Neuron (in vitro differentiated cells): Measurements from ENCODE around the gene MSANTD3.
A peak's percentile ranks its signal among the peaks of the same experiment; 100 is the strongest.
"Not testable (repeated sequence)": the region's sequence is repeated elsewhere in the genome, so short reads cannot be mapped to it uniquely, and the experiment has no call there.

Experiments
- H2AFZ ChIP-seq: one replicate; pipeline ENCODE4 v1.6.1; 2013; ENCODE audit warnings: low read depth, mild to moderate bottlenecking, inconsistent platforms, low read length, moderate library complexity
- H3K27me3 ChIP-seq: one replicate; pipeline ENCODE4 v1.6.1; 2013; ENCODE audit warnings: low read length; ENCODE audit not compliant: insufficient read depth
- H3K36me3 ChIP-seq: one replicate; pipeline ENCODE4 v1.6.1; 2013; ENCODE audit warnings: low read length; ENCODE audit not compliant: insufficient read depth
- H3K4me1 ChIP-seq: one replicate; pipeline ENCODE4 v1.6.1; 2013; ENCODE audit warnings: low read length; ENCODE audit not compliant: insufficient read depth
- H3K4me3 ChIP-seq: 2 replicates; pipeline ENCODE4 v1.5.1; 2013; ENCODE audit warnings: mild to moderate bottlenecking, low read length, moderate library complexity
- H3K9me3 ChIP-seq: one replicate; pipeline ENCODE4 v1.6.1; 2013; ENCODE audit warnings: low read length

The MSANTD3 gene

DNA sequence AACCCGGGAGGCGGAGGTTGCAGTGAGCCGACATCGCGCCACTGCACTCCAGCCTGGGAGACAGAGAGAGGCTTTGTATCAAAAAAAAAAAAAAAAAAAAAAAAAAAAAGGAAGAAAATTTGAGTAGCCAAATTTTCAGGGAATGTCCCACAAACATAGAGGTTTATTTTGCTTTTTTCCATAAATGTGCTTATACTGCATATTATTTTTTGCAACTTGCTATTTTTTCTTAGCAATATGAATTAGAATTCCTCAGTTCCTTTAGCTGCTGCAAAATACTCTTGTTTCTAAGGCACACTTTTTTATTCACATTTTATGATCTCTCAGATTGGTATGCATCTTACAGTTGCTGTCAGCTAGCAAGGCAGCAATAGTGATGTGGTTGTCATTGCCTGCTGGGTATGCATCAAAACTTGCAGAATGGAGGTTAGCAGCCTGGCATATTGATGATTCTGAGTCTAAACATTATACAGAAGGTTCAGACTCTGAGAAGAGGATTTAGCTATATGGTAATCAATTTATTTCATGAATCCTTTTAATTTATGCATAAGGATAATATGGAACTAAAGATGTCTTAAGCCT is 13.0 kb upstream of the MSANTD3 start:
- Histone ChIP-seq H3K36me3 (no peaks in the 10 kb centered on the region), H3K4me3 (no peak overlapping the region), H3K27me3 (no peaks in the 10 kb centered on the region), H2AFZ (no peak overlapping the region), H3K9me3 (no peaks in the 10 kb centered on the region), H3K4me1 (no peaks in the 10 kb centered on the region)

DNA sequence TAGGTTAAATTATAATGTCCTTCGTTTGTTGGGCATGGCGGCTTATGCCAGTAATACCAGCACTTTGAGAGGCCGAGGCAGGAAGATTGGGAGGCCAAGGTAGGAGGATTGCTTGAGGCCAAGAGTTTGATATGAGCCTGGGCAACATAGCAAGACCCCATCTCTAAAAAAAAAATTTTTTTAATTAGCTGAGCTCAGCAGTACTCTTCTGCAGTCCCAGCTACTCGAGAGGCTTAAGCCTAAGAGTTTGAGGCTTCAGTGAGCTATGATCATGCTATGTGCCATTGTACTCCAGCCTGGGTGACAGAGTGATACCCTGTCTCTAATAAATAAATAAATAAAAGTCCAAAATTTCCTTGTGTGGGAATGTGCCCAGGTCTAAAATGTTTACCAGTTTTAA is 9.1 kb upstream of the MSANTD3 start:
- no peaks in the 10 kb centered on the region for H3K4me1 ChIP-seq
- no peak overlapping the region for H2AFZ ChIP-seq
- H3K4me3 ChIP-seq, result no peak overlapping the region
- H3K36me3 ChIP-seq, result no peaks in the 10 kb centered on the region
- no peaks in the 10 kb centered on the region for H3K27me3 ChIP-seq
- H3K9me3 ChIP-seq, result no peaks in the 10 kb centered on the region

DNA sequence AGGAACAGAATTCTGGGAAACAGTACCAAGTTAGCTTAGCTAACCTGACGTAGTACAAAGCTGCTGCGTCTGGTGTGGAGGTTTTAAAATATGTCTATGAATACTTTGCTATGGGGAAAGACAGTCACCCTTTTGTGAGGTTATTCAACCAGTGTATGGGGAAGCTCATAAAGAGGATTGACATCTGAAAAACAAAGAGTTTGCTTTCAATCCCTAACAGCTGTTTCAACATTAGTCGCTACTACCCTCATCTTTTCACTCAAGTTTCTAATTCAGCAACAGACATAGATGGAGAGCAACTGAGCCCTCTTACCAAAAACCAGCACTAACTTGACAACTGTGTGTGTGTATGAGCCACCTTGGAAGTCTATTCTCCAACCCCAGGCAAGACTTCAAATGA is 7.8 kb upstream of the MSANTD3 start:
- Histone ChIP-seq H3K9me3 (no peaks in the 10 kb centered on the region), H3K4me3 (no peak overlapping the region), H3K36me3 (no peaks in the 10 kb centered on the region), H3K4me1 (no peaks in the 10 kb centered on the region), H2AFZ (no peak overlapping the region), H3K27me3 (no peaks in the 10 kb centered on the region)

DNA sequence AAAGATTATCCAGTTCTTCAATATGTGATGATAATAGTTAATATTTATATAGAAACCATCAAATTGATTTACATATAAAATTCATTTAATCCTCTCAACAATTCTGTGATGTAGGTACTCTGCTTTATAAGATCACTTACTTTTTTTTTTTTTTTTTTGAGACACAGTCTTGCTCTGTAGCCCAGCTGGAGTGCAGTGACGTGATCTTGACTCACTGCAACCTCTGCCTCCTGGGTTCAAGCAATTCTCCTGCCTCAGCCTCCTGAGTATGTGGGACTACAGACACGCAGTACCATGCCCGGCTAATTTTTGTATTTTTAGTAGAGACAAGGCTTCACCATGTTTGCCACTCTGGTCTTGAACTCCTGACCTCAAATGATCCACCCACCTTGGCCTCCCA is 5.8 kb upstream of the MSANTD3 start:
- H3K4me3 ChIP-seq, H3K4me1 ChIP-seq: not testable (repeated sequence)

DNA sequence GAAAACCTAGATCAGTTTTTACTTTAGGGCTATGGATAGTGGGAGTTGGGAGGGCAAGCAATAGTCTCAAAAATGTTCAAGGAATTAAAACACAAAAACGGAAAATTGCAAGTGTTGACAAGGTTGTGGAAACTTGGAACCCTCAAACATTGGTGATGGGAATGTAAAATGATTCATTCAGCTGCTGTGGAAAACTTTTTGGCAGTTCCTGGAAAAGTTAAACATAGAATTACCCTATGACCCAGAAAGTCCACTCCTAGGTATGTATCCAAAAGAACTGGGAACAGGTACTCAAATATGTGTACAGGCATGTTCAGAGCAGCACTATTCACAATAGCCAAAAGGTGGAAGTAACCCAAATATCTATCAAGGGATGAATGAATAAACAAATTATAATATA is 1.2 kb upstream of the MSANTD3 start:
- H3K4me3 ChIP-seq, result peak overlapping the region; percentile 59
- H3K27me3 ChIP-seq, result no peaks in the 10 kb centered on the region
- H3K4me1 ChIP-seq, result peaks cover 19% of the 10 kb centered on the region
- peak overlapping the region; percentile 96 for H2AFZ ChIP-seq
- peaks cover 2% of the 10 kb centered on the region for H3K36me3 ChIP-seq
- H3K9me3 ChIP-seq, result no peaks in the 10 kb centered on the region

More for the DNA sequence above, 5.8 kb upstream of the MSANTD3 start:
- not testable (repeated sequence) for H2AFZ ChIP-seq, H3K27me3 ChIP-seq, H3K36me3 ChIP-seq, H3K9me3 ChIP-seq

DNA sequence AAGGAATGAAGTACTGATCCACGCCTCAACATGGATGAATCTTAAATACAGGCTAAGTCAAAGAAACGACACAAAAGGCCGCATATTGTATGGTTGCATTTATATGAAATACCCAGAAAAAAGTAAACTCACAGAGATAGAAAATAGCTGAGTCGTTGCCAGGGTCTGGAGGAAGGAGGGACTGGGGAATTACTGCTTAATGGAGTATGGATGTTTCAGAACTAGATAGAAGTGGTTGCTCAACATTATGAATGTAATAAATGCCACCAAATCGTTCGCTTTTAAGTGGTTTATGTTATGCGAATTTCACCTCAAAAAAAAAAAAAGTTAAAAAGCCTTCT is 784 bp upstream of the MSANTD3 start:
- peaks cover 2% of the 10 kb centered on the region for H3K36me3 ChIP-seq
- peak overlapping the region; percentile 59 for H3K4me3 ChIP-seq
- H3K27me3 ChIP-seq, result no peaks in the 10 kb centered on the region
- peak overlapping the region; percentile 96 for H2AFZ ChIP-seq
- no peaks in the 10 kb centered on the region for H3K9me3 ChIP-seq
- H3K4me1 ChIP-seq, result peaks cover 19% of the 10 kb centered on the region

DNA sequence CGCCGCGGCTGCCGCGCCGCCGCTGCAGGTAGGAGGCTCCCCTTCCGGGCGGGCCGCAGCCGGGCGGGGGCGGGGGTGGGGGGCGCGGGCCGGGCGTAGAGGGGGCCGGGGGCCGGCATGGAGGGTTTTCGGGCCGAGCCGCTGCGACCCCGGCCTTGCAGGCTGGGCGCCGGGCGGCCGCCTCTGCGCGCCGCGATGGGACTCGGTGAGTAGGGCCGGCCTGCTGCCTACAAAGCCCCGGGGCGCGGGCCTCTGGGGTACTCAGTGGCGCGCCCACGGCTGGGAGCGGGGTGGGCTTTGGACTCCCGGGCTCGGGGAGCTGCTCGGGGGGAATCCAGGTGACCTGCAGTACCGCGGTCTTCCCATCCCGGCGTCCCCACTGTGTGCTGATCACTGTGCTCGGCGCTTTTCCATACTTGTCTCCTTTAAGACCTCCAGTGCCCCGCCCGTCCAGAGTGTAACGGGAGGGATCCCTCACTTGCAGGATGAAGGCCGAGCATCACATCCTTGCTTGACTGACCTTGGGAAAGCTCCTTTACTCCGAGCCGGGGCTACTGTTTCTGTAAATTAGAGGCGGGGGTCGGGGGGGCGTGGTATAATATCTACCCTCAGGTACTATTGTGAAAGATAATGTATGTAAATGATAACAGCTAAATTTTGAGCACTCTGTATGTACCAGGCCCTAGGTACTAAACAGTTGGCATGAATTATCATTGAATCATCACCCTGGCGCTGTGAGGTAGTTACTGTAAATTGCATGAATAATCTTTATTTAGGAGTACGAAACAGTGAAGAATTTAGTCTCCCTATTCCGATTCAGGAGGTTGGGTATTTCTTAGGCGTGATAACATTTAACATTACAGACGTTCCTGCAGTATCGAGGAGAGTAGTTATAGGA is 672 bp downstream of the MSANTD3 start:
- Histone ChIP-seq H3K27me3 (no peaks in the 10 kb centered on the region), H3K9me3 (no peaks in the 10 kb centered on the region), H3K4me1 (peaks cover 19% of the 10 kb centered on the region), H2AFZ (peak overlapping the region; percentile 56), H3K36me3 (peaks cover 4% of the 10 kb centered on the region), H3K4me3 (peak overlapping the region; percentile 90)

DNA sequence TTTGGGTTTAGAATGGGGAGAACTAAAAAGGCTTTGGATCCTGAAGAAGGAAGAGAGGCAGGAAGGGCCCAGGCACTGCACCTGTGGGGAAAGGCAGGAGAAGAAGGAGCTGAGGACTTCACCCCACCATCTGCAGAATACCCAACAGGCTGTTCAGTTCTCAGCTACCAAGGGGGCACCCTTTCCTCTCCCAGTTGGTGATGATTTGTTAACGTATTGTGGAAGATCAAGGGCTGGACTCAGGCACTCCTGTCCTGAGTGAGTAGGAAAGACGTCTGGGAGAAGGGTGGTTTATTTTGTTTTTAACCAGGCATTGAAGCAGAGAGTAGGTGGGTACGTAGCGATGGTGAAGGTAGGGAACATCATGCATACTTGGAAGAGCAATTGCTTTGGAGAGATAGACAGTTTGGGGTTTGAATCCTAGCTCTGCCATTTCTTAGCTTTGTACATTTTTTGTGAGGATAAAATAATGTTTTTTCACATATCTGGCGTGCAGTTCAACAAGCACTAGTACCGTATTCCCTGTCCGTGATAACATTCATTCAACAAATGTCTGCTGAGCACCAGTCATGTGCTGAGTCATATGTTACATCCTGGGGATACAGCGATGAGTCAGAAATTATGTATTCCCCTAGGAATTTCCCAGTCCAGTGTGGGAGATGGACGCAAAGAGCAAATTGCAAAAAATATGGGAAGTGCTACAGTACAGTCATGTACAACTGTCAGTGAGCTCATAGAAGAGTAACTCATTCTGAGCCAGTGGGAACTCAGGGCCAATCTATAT is 2.1 kb downstream of the MSANTD3 start:
- Histone ChIP-seq H2AFZ (no peak overlapping the region), H3K4me1 (peaks cover 19% of the 10 kb centered on the region), H3K36me3 (peaks cover 11% of the 10 kb centered on the region), H3K9me3 (no peaks in the 10 kb centered on the region), H3K27me3 (no peaks in the 10 kb centered on the region), H3K4me3 (peak overlapping the region; percentile 90)

DNA sequence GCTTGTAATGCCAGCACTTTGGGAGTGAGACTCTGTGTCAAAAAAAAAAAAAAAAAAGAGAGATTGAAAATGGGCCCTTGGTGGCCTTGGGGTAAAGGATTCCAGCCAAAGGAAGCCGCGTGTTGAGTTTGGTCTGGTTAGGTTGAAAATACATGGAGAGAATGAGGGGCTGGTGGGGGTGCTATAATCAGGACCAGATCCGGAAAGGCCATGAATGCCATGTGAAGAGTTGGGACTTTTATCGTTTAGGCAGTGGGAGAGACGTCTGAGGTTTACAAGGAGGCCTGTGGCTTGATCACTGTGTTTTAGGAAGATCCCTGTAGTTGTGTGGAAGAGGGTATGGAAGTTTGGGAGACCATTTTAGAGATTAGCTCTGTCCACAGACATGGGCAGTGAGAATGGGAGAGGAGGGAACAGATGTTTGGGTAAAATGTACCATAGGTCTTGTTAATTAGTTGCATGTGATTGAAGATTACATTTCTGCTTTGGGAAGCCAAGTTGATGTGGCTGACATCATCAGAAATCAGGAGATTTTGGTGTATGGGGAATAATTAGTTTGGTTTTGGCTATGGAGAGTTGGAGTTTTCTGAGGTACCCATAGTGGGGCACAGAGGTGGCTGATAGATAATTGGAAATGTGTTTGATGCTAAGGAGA is 3.5 kb downstream of the MSANTD3 start:
- H3K9me3 ChIP-seq, result no peaks in the 10 kb centered on the region
- no peaks in the 10 kb centered on the region for H3K27me3 ChIP-seq
- H3K36me3 ChIP-seq, result peaks cover 11% of the 10 kb centered on the region
- H3K4me1 ChIP-seq, result peaks cover 19% of the 10 kb centered on the region
- H3K4me3 ChIP-seq, result no peak overlapping the region
- H2AFZ ChIP-seq, result no peak overlapping the region

DNA sequence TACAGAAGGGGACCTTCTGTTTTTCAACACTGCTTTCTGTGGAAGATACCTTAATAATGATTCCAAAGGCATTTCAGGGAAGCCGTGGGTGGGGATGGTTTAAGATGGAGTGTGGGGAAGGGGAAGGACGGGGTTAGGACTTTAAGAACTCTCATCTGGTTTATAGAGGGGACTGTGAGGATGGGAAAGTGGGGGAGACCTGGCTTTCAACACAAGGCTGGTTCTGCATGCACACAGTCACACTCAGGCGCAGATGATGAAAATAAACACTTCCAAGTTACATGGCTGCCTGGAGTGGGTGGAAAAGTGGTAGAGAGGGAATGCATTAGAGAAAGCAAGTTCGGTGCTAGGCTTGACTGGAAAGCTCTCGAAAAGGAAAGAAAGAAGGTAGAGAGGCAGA is 4.9 kb downstream of the MSANTD3 start:
- peaks cover 11% of the 10 kb centered on the region for H3K36me3 ChIP-seq
- H2AFZ ChIP-seq, result no peak overlapping the region
- no peaks in the 10 kb centered on the region for H3K27me3 ChIP-seq
- H3K4me3 ChIP-seq, result no peak overlapping the region
- no peaks in the 10 kb centered on the region for H3K9me3 ChIP-seq
- H3K4me1 ChIP-seq, result peaks cover 13% of the 10 kb centered on the region

DNA sequence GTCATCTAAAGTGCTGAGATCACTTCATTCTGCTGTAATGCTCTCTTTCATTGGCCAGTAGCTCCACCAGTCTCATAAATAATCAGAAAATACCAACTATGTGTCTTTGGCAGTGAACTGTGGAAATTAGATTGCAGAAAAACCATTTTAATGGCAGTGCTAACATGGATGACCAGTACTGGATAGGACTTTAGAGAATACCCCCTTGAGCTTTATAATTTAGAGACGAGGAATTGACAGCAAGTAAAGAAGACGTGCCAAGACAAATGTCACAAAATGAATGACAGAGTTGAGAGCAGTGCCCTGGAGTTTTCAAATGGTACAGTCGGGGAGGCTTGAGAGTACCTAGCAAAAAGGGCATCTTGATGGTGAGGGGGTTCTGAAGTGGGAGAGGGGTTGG is 5.8 kb downstream of the MSANTD3 start:
- Histone ChIP-seq H3K4me3 (no peak overlapping the region), H3K36me3 (peaks cover 11% of the 10 kb centered on the region), H3K4me1 (peaks cover 13% of the 10 kb centered on the region), H3K27me3 (no peaks in the 10 kb centered on the region), H2AFZ (no peak overlapping the region), H3K9me3 (no peaks in the 10 kb centered on the region)

DNA sequence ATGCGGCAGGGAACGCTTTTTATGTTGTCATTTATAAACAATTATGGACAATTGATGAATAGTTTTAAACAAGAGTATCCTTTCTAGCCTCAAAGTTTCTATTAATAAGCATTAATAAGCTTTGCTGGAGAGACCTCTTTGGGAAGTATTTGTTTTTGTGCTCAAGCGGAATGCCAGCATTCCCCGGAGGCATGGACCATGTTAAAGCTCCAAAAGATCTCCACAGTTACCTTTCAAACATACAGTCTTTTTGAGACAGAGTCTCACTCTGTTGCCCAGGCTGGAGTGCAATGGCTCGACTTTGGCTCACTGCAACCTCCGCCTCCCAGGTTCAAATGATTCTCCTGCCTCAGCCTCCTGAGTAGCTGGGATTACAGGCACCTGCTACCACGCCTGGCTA is 9.6 kb downstream of the MSANTD3 start:
- Histone ChIP-seq H3K9me3 (no peaks in the 10 kb centered on the region), H2AFZ (no peak overlapping the region), H3K27me3 (no peaks in the 10 kb centered on the region), H3K36me3 (peaks cover 9% of the 10 kb centered on the region), H3K4me3 (no peak overlapping the region), H3K4me1 (no peaks in the 10 kb centered on the region)
